Nephron (organoid): ENCODE results near the gene CD164.

Experiments
- H3K27ac Mint-ChIP-seq, 3 experiments: 2 replicates each; pipeline ENCODE4 v1.8.0; 2020; ENCODE audit warnings: mixed read lengths in 3 of 3, mild to moderate bottlenecking in 2 of 3, moderate library complexity in 1 of 3
- H3K27me3 Mint-ChIP-seq: 2 replicates; pipeline ENCODE4 v1.8.0; 2021; ENCODE audit warnings: low read depth, mild to moderate bottlenecking, moderate library complexity, mixed read lengths
- H3K36me3 Mint-ChIP-seq: 2 replicates; pipeline ENCODE4 v1.8.0; 2020; ENCODE audit warnings: low read depth, mixed read lengths
- H3K4me1 Mint-ChIP-seq: 2 replicates; pipeline ENCODE4 v1.8.0; 2020; ENCODE audit warnings: mixed read lengths
- H3K4me3 Mint-ChIP-seq, 3 experiments: 2 replicates each; pipeline ENCODE4 v1.8.0; 2020; ENCODE audit warnings: mild to moderate bottlenecking in 3 of 3, mixed read lengths in 3 of 3, moderate library complexity in 2 of 3
- H3K9me3 Mint-ChIP-seq: 2 replicates; pipeline ENCODE4 v1.8.0; 2020; ENCODE audit warnings: mixed read lengths
- CTCF ChIP-seq, 3 experiments: fragments of 200-600 bp; sonication (generic); IDR thresholded peaks; one replicate each; pipeline ENCODE4 v1.5.0; 2021; ENCODE audit warnings: antibody characterized with exemption in 3 of 3; ENCODE audit not compliant: unreplicated experiment in 3 of 3

CD164 gene

GRCh38 chr6:109381747-109382575 lies at the start of gene CD164:
TSS of gene CD164 (minus strand) at chr6:109382467. CDS start at chr6:109382378, 89 bp downstream.
- peak within 1 kb of the TSS; percentile 95 to 98 (median 97) for H3K4me3 Mint-ChIP-seq

GRCh38 chr6:109429496-109429895 lies 47.2 kb upstream of the CD164 start:
- Mint-ChIP-seq H3K9me3 (no peaks in the 10 kb centered on the region), H3K27ac (peak overlapping the region in 1 of 3 experiments; percentile 16), H3K27me3 (no peaks in the 10 kb centered on the region), H3K36me3 (no peaks in the 10 kb centered on the region), H3K4me3 (no peak overlapping the region), H3K4me1 (peaks cover 6% of the 10 kb centered on the region)
- TF ChIP-seq CTCF (IDR thresholded peaks at IDR 0.05; ENCODE audit: unreplicated experiment in 3 of 3), result no peak

More at GRCh38 chr6:109381747-109382575, at the start of gene CD164:
- Mint-ChIP-seq H3K27me3 (no peaks in the 10 kb centered on the region), H3K9me3 (no peaks in the 10 kb centered on the region), H3K27ac (peak within 1 kb of the TSS; percentile 100), H3K36me3 (peaks cover 19% of the 10 kb centered on the region), H3K4me1 (peaks cover 59% of the 10 kb centered on the region)
- no peak for TF ChIP-seq CTCF (IDR thresholded peaks at IDR 0.05; ENCODE audit: unreplicated experiment in 3 of 3)

- Mint-ChIP-seq H3K27me3 (no peaks in the 10 kb centered on the region), H3K27ac (peak overlapping the region in 2 of 3 experiments; percentile 8 to 16)
Measured at GRCh38 chr6:109428889-109429477, 46.7 kb upstream of the CD164 start.

GRCh38 chr6:109424946-109425345 lies 42.7 kb upstream of the CD164 start:
- Mint-ChIP-seq H3K4me1 (peaks cover 6% of the 10 kb centered on the region), H3K27ac (no peak overlapping the region), H3K36me3 (no peaks in the 10 kb centered on the region), H3K27me3 (no peaks in the 10 kb centered on the region), H3K4me3 (no peak overlapping the region), H3K9me3 (no peaks in the 10 kb centered on the region)
- TF ChIP-seq CTCF (IDR thresholded peaks at IDR 0.05; ENCODE audit: unreplicated experiment in 3 of 3), result no peak

More at GRCh38 chr6:109428889-109429477, 46.7 kb upstream of the CD164 start:
- H3K36me3 Mint-ChIP-seq, result no peaks in the 10 kb centered on the region
- TF ChIP-seq CTCF (IDR thresholded peaks at IDR 0.05; ENCODE audit: unreplicated experiment in 3 of 3), result no peak
- H3K4me3 Mint-ChIP-seq, result no peak overlapping the region
- peaks cover 6% of the 10 kb centered on the region for H3K4me1 Mint-ChIP-seq
- no peaks in the 10 kb centered on the region for H3K9me3 Mint-ChIP-seq

GRCh38 chr6:109421184-109421583 lies 38.9 kb upstream of the CD164 start:
- Mint-ChIP-seq H3K27ac (no peak overlapping the region), H3K4me3 (no peak overlapping the region), H3K27me3 (no peaks in the 10 kb centered on the region), H3K36me3 (no peaks in the 10 kb centered on the region), H3K4me1 (no peaks in the 10 kb centered on the region), H3K9me3 (no peaks in the 10 kb centered on the region)
- TF ChIP-seq CTCF (IDR thresholded peaks at IDR 0.05; ENCODE audit: unreplicated experiment in 3 of 3), result no peak
